Subcutaneous abdominal adipose tissue (tissue), 5 donors: ENCODE results near the gene ZNHIT6.

Source experiments
- H3K27ac ChIP-seq: one replicate; pipeline ENCODE4 v1.7.0; 2013; ENCODE audit warnings: low read depth, mild to moderate bottlenecking, inconsistent platforms, low read length, moderate library complexity
- H3K27me3 ChIP-seq, 5 donors: one replicate each; pipeline ENCODE4 v1.7.0; 2013; ENCODE audit warnings: low read length in 5 of 5, inconsistent platforms in 1 of 5; ENCODE audit not compliant: control insufficient read depth in 5 of 5, insufficient read depth in 4 of 5
- H3K36me3 ChIP-seq, 5 donors: one replicate each; pipeline ENCODE4 v1.7.0; 2013; ENCODE audit warnings: low read length in 5 of 5; ENCODE audit not compliant: control insufficient read depth in 5 of 5, insufficient read depth in 5 of 5
- H3K4me1 ChIP-seq, 5 donors: one replicate each; pipeline ENCODE4 v1.7.0; 2013; ENCODE audit warnings: low read length in 5 of 5, mild to moderate bottlenecking in 3 of 5, moderate library complexity in 1 of 5; ENCODE audit not compliant: control insufficient read depth in 5 of 5, insufficient read depth in 5 of 5
- H3K4me3 ChIP-seq, 5 donors: one replicate each; pipeline ENCODE4 v1.7.0; 2013; ENCODE audit warnings: low read length in 5 of 5, low read depth in 1 of 5
- H3K9ac ChIP-seq, 5 donors: one replicate each; pipeline ENCODE4 v1.7.0; 2013; ENCODE audit warnings: low read length in 5 of 5, mild to moderate bottlenecking in 4 of 5, moderate library complexity in 3 of 5
- H3K9me3 ChIP-seq, 5 donors: one replicate each; pipeline ENCODE4 v1.7.0; 2013; ENCODE audit warnings: low read length in 5 of 5; ENCODE audit not compliant: control insufficient read depth in 5 of 5
- donor health status: healthy.
- donor health status: healthy.
- donor health status: healthy.
- donor health status: healthy.
- donor health status: healthy.

ZNHIT6 gene

GRCh38 chr1:85604298-85604997 lies 103.8 kb downstream of the ZNHIT6 start:
- no peak overlapping the region for H3K4me3 ChIP-seq
- no peaks in the 10 kb centered on the region for H3K27me3 ChIP-seq
- no peaks in the 10 kb centered on the region for H3K4me1 ChIP-seq
- no peak overlapping the region for H3K27ac ChIP-seq
- no peaks in the 10 kb centered on the region for H3K9me3 ChIP-seq
- H3K36me3 ChIP-seq: no peaks in the 10 kb centered on the region
- no peak overlapping the region for H3K9ac ChIP-seq

DNA sequence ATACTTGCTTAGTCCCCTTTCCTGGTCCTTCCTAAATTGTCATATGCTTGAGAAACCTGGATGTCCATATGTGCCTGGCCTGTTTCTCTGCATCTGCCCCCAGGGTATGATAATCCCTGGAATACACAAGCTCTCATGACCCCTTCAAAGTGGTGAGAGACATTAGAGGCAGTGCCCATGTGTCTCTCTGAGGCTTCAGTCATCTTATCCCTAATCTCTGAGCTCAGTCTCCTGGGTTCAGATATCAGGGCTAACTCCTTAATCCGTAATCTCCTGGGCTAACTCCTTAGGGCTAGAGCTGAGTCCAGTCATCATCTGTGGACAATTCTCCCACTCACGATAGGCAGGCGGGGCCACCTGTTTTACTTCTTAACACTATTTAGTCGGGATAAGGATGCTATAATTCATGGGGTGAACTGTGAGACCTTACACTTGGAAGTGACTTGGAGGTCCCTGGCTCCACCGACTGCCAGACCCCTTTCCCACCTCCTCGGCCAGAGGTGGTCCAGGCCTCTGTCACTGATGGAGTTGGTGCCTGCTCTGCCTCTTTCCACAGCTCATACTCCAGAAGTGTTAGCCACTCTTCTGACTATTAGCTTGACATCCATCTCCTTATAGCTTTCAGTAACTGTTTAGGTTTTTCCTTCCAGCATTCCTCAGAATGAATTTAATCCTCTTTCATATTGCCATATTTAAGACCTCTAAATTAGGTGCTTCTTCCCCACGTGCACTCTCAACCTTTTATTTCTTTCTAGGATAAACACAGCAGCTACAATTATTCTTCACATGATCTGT lies 105.0 kb downstream of the ZNHIT6 start:
- Histone ChIP-seq H3K9ac (no peak overlapping the region), H3K27me3 (no peaks in the 10 kb centered on the region)

GRCh38 chr1:85602571-85602970 lies 105.7 kb downstream of the ZNHIT6 start:
- no peaks in the 10 kb centered on the region for H3K36me3 ChIP-seq
- no peaks in the 10 kb centered on the region for H3K27me3 ChIP-seq
- no peaks in the 10 kb centered on the region for H3K9me3 ChIP-seq

More for the DNA sequence above, 105.0 kb downstream of the ZNHIT6 start:
- Histone ChIP-seq H3K9me3 (no peaks in the 10 kb centered on the region), H3K4me3 (no peak overlapping the region), H3K4me1 (no peaks in the 10 kb centered on the region), H3K36me3 (no peaks in the 10 kb centered on the region), H3K27ac (no peak overlapping the region)

GRCh38 chr1:85601901-85602300 lies 106.3 kb downstream of the ZNHIT6 start:
- H3K9ac ChIP-seq: no peak overlapping the region
- no peaks in the 10 kb centered on the region for H3K27me3 ChIP-seq
- H3K4me1 ChIP-seq: no peaks in the 10 kb centered on the region
- no peaks in the 10 kb centered on the region for H3K36me3 ChIP-seq
- no peak overlapping the region for H3K4me3 ChIP-seq
- H3K27ac ChIP-seq: no peak overlapping the region
- H3K9me3 ChIP-seq: no peaks in the 10 kb centered on the region

More at GRCh38 chr1:85602571-85602970, 105.7 kb downstream of the ZNHIT6 start:
- Histone ChIP-seq H3K9ac (no peak overlapping the region), H3K4me1 (no peaks in the 10 kb centered on the region), H3K27ac (no peak overlapping the region), H3K4me3 (no peak overlapping the region)

DNA sequence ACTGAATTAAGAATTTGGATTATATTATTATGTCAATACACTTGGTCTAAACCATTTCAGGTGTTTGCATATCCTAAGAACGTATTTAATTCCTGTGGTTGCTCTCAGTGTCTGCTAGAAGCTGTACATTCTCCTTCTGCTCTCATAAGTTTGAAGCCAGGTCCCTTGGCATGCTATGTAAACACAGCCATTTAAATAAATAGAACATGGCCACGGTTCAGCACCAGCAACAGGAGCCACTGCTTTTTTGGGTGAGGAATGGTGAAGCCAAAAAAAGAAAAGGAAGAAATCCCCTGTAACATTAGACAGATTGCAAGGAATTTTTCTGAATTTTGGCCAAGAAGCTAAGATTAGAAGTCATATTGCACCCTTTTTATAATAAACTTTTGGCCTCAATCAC lies 108.6 kb downstream of the ZNHIT6 start:
- Histone ChIP-seq H3K9ac (no peak overlapping the region), H3K27ac (no peak overlapping the region), H3K27me3 (no peaks in the 10 kb centered on the region), H3K4me3 (no peak overlapping the region), H3K36me3 (no peaks in the 10 kb centered on the region), H3K9me3 (no peaks in the 10 kb centered on the region), H3K4me1 (no peaks in the 10 kb centered on the region)
